ENCODE results near the gene UGT1A8.

- TF ChIP-seq MXD1 (CRISPR knock-in tag; IDR thresholded peaks at IDR 0.05; ENCODE audit: borderline replicate concordance, poor library complexity, severe bottlenecking) (no peak), EP300 (IDR thresholded peaks at IDR 0.05; ENCODE audit: low read length) (no peak), CTBP1 (IDR thresholded peaks at IDR 0.05; ENCODE audit: borderline replicate concordance) (no peak), POLR2A (conservative IDR thresholded peaks at IDR 0.05) (no peak), HDAC2 (IDR thresholded peaks at IDR 0.05) (no peak), ZBTB40 (IDR thresholded peaks at IDR 0.05) (no peak), ZBTB40 (CRISPR knock-in tag; IDR thresholded peaks at IDR 0.05) (no peak), CTCF (IDR thresholded peaks at IDR 0.05 in 2 of 3, conservative IDR thresholded peaks at IDR 0.05 in 1 of 3; ENCODE audit: insufficient read depth in 2 of 3, low read depth in 1 of 3, low read length in 3 of 3) (no peak), POLR3G (IDR thresholded peaks at IDR 0.05; ENCODE audit: extremely low read depth, insufficient read length, insufficient replicate concordance) (no peak), ZFPM2 (CRISPR knock-in tag; IDR thresholded peaks at IDR 0.05) (no peak)
Observed at GRCh38 chr2:233772583-233772982, 155.2 kb downstream of the UGT1A8 start.
